Neuronal stem cell (in vitro differentiated cells): ENCODE results near the gene KCNQ1.

Experiments used
- DNase-seq: peaks from one replicate; pipeline ENCODE4 v3.0.0-alpha.2; 2013; ENCODE audit warnings: low spot score
- H2AFZ ChIP-seq: one replicate; pipeline ENCODE4 v1.6.1; 2013; ENCODE audit warnings: mild to moderate bottlenecking, low read length, inconsistent platforms
- H2AK5ac ChIP-seq: 2 replicates; pipeline ENCODE4 v1.6.1; 2013; ENCODE audit warnings: low read depth, mild to moderate bottlenecking, inconsistent platforms, low read length, moderate library complexity, mixed read lengths
- H2BK120ac ChIP-seq: 2 replicates; pipeline ENCODE4 v1.6.1; 2013; ENCODE audit warnings: low read depth, mild to moderate bottlenecking, inconsistent platforms, low read length, moderate library complexity, mixed read lengths
- H2BK12ac ChIP-seq: one replicate; pipeline ENCODE4 v1.6.1; 2013; ENCODE audit warnings: low read length, inconsistent platforms
- H2BK15ac ChIP-seq: 2 replicates; pipeline ENCODE4 v1.6.1; 2013; ENCODE audit warnings: mild to moderate bottlenecking, low read length, inconsistent platforms, mixed read lengths
- H2BK5ac ChIP-seq: one replicate; pipeline ENCODE4 v1.6.1; 2013; ENCODE audit warnings: inconsistent platforms, mild to moderate bottlenecking, low read length, moderate library complexity
- H3K14ac ChIP-seq: one replicate; pipeline ENCODE4 v1.6.1; 2013; ENCODE audit warnings: low read length, inconsistent platforms
- H3K18ac ChIP-seq: 2 replicates; pipeline ENCODE4 v1.6.1; 2013; ENCODE audit warnings: low read length, inconsistent platforms
- H3K23ac ChIP-seq: 2 replicates; pipeline ENCODE4 v1.6.1; 2013; ENCODE audit warnings: low read depth, mild to moderate bottlenecking, mixed read lengths, low read length, inconsistent platforms; ENCODE audit not compliant: poor library complexity
- H3K27ac ChIP-seq: replicated peaks from 3 replicates; pipeline ENCODE4 v1.5.1; 2013; ENCODE audit warnings: low read length, inconsistent platforms
- H3K27me3 ChIP-seq, 3 experiments: 2 replicates each; pipeline ENCODE4 v1.6.1; 2013; ENCODE audit warnings: low read length in 3 of 3, mild to moderate bottlenecking in 2 of 3, inconsistent platforms in 1 of 3, low read depth in 1 of 3, mixed read lengths in 1 of 3, moderate library complexity in 1 of 3; ENCODE audit not compliant: control insufficient read depth in 3 of 3, insufficient read depth in 3 of 3
- H3K36me3 ChIP-seq, 2 donors: replicated peaks in 1 of 2; 2 replicates each; pipeline ENCODE4 v1.6.1; 2013; ENCODE audit warnings: low read length in 2 of 2; ENCODE audit not compliant: control insufficient read depth in 2 of 2, insufficient read depth in 2 of 2
- H3K4ac ChIP-seq: 2 replicates; pipeline ENCODE4 v1.6.1; 2013; ENCODE audit warnings: inconsistent platforms, mild to moderate bottlenecking, low read length, moderate library complexity
- H3K4me1 ChIP-seq, 2 donors: 1 replicate in 1 of 2; 2 replicates in 1 of 2; pipeline ENCODE4 v1.6.1; 2013; ENCODE audit warnings: low read length in 2 of 2, low read depth in 1 of 2; ENCODE audit not compliant: control insufficient read depth in 2 of 2, insufficient read depth in 1 of 2
- H3K4me2 ChIP-seq: one replicate; pipeline ENCODE4 v1.6.1; 2013; ENCODE audit warnings: mild to moderate bottlenecking, low read length, inconsistent platforms; ENCODE audit not compliant: insufficient read depth, poor library complexity, severe bottlenecking
- H3K4me3 ChIP-seq, 2 donors: 2 replicates each; pipeline ENCODE4 v1.5.1; 2013; ENCODE audit warnings: low read length in 2 of 2, mild to moderate bottlenecking in 2 of 2, inconsistent platforms in 1 of 2, moderate library complexity in 1 of 2
- H3K79me1 ChIP-seq: one replicate; pipeline ENCODE4 v1.6.1; 2013; ENCODE audit warnings: low read depth, mild to moderate bottlenecking, inconsistent platforms, low read length, moderate library complexity
- H3K9ac ChIP-seq: one replicate; pipeline ENCODE4 v1.6.1; 2013; ENCODE audit warnings: mild to moderate bottlenecking, low read depth, low read length, inconsistent platforms; ENCODE audit not compliant: poor library complexity
- H3K9me3 ChIP-seq, 2 donors: replicated peaks in 1 of 2; 2 replicates each; pipeline versions ENCODE3 to v1.6.1; 2013; ENCODE audit warnings: low read length in 2 of 2, mild to moderate bottlenecking in 2 of 2, inconsistent platforms in 1 of 2, low read depth in 1 of 2, mixed read lengths in 1 of 2, moderate library complexity in 1 of 2; ENCODE audit not compliant: control insufficient read depth in 2 of 2, insufficient read depth in 1 of 2
- H4K8ac ChIP-seq: one replicate; pipeline ENCODE4 v1.6.1; 2013; ENCODE audit warnings: low read depth, mild to moderate bottlenecking, inconsistent platforms, low read length, moderate library complexity
- H4K91ac ChIP-seq: one replicate; pipeline ENCODE4 v1.6.1; 2013; ENCODE audit warnings: low read length, low read depth, mild to moderate bottlenecking, inconsistent platforms; ENCODE audit not compliant: poor library complexity
- WGBS, 2 donors: extraction: QIAGEN DNeasy Blood & Tissue Kit; methylation state at CpG; one replicate each; pipeline ENCODE4 v1.1.7; 2013; ENCODE audit warnings: missing lambda C conversion rate in 2 of 2, mixed read lengths in 1 of 2; ENCODE audit not compliant: insufficient read length in 2 of 2, insufficient replicate concordance in 1 of 2; ENCODE audit errors: extremely low coverage in 2 of 2; 5-methylcytosine and 5-hydroxymethylcytosine counted together

Gene KCNQ1

GRCh38 chr11:2536440-2536989 lies 91.7 kb downstream of the KCNQ1 start:
- no peak overlapping the region for H2BK120ac ChIP-seq
- H3K4me3 ChIP-seq: no peak overlapping the region
- peak overlapping the region; percentile 100 for H2BK15ac ChIP-seq
- no peak overlapping the region for H3K27ac ChIP-seq
- H3K4ac ChIP-seq: no peak overlapping the region
- H3K79me1 ChIP-seq: peaks cover 2% of the 10 kb centered on the region
- peaks cover 15 to 21% of the 10 kb centered on the region in 2 donors for H3K4me1 ChIP-seq
- H3K23ac ChIP-seq: peak overlapping the region; percentile 34
- no peaks in the 10 kb centered on the region for H3K36me3 ChIP-seq
- H2AK5ac ChIP-seq: peak overlapping the region; percentile 100
- H3K14ac ChIP-seq: no peak overlapping the region
- no peak overlapping the region for H3K9ac ChIP-seq
- H3K18ac ChIP-seq: peak overlapping the region; percentile 87
- H3K9me3 ChIP-seq: no peaks in the 10 kb centered on the region
- H2BK5ac ChIP-seq: peak overlapping the region; percentile 68
- no peak for DNase-seq
- H2BK12ac ChIP-seq: peak overlapping the region; percentile 100
- no CpG with 5 or more reads among the region's 19 CpGs for WGBS, 2 donors
- H3K27me3 ChIP-seq: peaks cover 0 to 1% (median 0%) of the 10 kb centered on the region in 3 experiments
- H4K91ac ChIP-seq: no peak overlapping the region
- H4K8ac ChIP-seq: peak overlapping the region; percentile 76
- H2AFZ ChIP-seq: no peak overlapping the region
- no peak overlapping the region for H3K4me2 ChIP-seq

- H2AK5ac ChIP-seq: peak overlapping the region; percentile 60
- WGBS, 2 donors: no CpG with 5 or more reads among the region's 9 CpGs
- H3K36me3 ChIP-seq: no peaks in the 10 kb centered on the region
- H3K27ac ChIP-seq: no peak overlapping the region
- H3K23ac ChIP-seq: no peak overlapping the region
- H2AFZ ChIP-seq: no peak overlapping the region
- DNase-seq: no peak
- H4K91ac ChIP-seq: no peak overlapping the region
- H3K14ac ChIP-seq: no peak overlapping the region
- H2BK5ac ChIP-seq: no peak overlapping the region
- no peak overlapping the region for H3K4ac ChIP-seq
- H3K4me2 ChIP-seq: no peak overlapping the region
- H3K27me3 ChIP-seq: peaks cover 0 to 1% (median 0%) of the 10 kb centered on the region in 3 experiments
- H2BK120ac ChIP-seq: no peak overlapping the region
- H3K9ac ChIP-seq: no peak overlapping the region
- no peaks in the 10 kb centered on the region for H3K9me3 ChIP-seq
- no peak overlapping the region for H4K8ac ChIP-seq
- H3K79me1 ChIP-seq: peaks cover 2% of the 10 kb centered on the region
- H2BK12ac ChIP-seq: no peak overlapping the region
- H3K18ac ChIP-seq: no peak overlapping the region
- H2BK15ac ChIP-seq: peak overlapping the region; percentile 31
- H3K4me1 ChIP-seq: peaks cover 15 to 21% of the 10 kb centered on the region in 2 donors
- H3K4me3 ChIP-seq: no peak overlapping the region
Observed at GRCh38 chr11:2537010-2537705, 92.3 kb downstream of the KCNQ1 start.

- Histone ChIP-seq H3K4ac (no peak overlapping the region), H2BK5ac (no peak overlapping the region), H2AFZ (no peak overlapping the region), H3K9ac (no peak overlapping the region), H4K8ac (no peak overlapping the region), H3K4me3 (no peak overlapping the region), H3K23ac (no peak overlapping the region), H2BK12ac (no peak overlapping the region), H3K4me2 (no peak overlapping the region), H3K14ac (no peak overlapping the region), H2AK5ac (peak overlapping the region; percentile 72), H3K27me3 (peaks cover 0 to 1% (median 0%) of the 10 kb centered on the region in 3 experiments), H3K79me1 (peaks cover 2% of the 10 kb centered on the region), H3K18ac (peak overlapping the region; percentile 78), H3K4me1 (peaks cover 12 to 14% of the 10 kb centered on the region in 2 donors), H3K27ac (no peak overlapping the region), H4K91ac (no peak overlapping the region), H2BK120ac (peak overlapping the region; percentile 24), H3K9me3 (no peaks in the 10 kb centered on the region), H3K36me3 (no peaks in the 10 kb centered on the region), H2BK15ac (no peak overlapping the region)
- DNase-seq: no peak
- no CpG with 5 or more reads among the region's 27 CpGs for WGBS, 2 donors
Observed at GRCh38 chr11:2537896-2538724, 93.3 kb downstream of the KCNQ1 start.

- peak overlapping the region; percentile 47 for H3K23ac ChIP-seq
- H2BK120ac ChIP-seq: no peak overlapping the region
- H2AFZ ChIP-seq: no peak overlapping the region
- DNase-seq: no peak
- H2BK5ac ChIP-seq: no peak overlapping the region
- peaks cover 0 to 1% (median 0%) of the 10 kb centered on the region in 3 experiments for H3K27me3 ChIP-seq
- no peak overlapping the region for H2BK15ac ChIP-seq
- H3K9ac ChIP-seq: no peak overlapping the region
- H3K14ac ChIP-seq: no peak overlapping the region
- H3K4me3 ChIP-seq: no peak overlapping the region
- no CpG with 5 or more reads among the region's 12 CpGs for WGBS, 2 donors
- H3K36me3 ChIP-seq: no peaks in the 10 kb centered on the region
- peaks cover 2% of the 10 kb centered on the region for H3K79me1 ChIP-seq
- H3K9me3 ChIP-seq: no peaks in the 10 kb centered on the region
- peak overlapping the region; percentile 86 for H3K18ac ChIP-seq
- H3K4me2 ChIP-seq: no peak overlapping the region
- no peak overlapping the region for H3K27ac ChIP-seq
- H2BK12ac ChIP-seq: peak overlapping the region; percentile 69
- no peak overlapping the region for H3K4ac ChIP-seq
- peaks cover 5 to 7% of the 10 kb centered on the region in 2 donors for H3K4me1 ChIP-seq
- no peak overlapping the region for H4K8ac ChIP-seq
- H4K91ac ChIP-seq: no peak overlapping the region
- peak overlapping the region; percentile 92 for H2AK5ac ChIP-seq
Observed at GRCh38 chr11:2538951-2539350, 94.1 kb downstream of the KCNQ1 start.
